K562 (cell line): ENCODE results near the gene SYT8. TPM values are rescaled to one million over a fixed set of nuclear protein-coding genes. Genes with fewer than 3 reads are reported as not detected.

Source experiments
- ATAC-seq: fragments of 200-7000 bp; cut with Tn5 transposase; 3 replicates; pipeline ENCODE4 v1.9.1; 2020; ENCODE audit warnings: moderate library complexity
- BruUV-seq: library from RNA; stranded (reverse); fragments of 400-500 nt; replicated peaks from 2 replicates; lab custom pipeline; 2021; lab: Mats Ljungman, UMichigan
- CTCF ChIA-PET: fragments of 300-600 bp; formaldehyde crosslinking; extraction: SDS; loops from one replicate; lab custom pipeline; 2021; ENCODE audit warnings: low intra/inter-chr PET ratio; lab: Yijun Ruan, JAX
- POLR2A ChIA-PET: fragments of 300-600, 350-650 bp; sonication (Branson Sonifier 250); formaldehyde crosslinking; extraction: SDS; loops from one replicate; lab custom pipeline; 2021; ENCODE audit warnings: antibody characterized with exemption, inconsistent platforms; lab: Yijun Ruan, JAX
- DNase-seq, 4 experiments: peaks; one replicate each; pipeline versions ENCODE4 v3.0.0 to v3.0.0-alpha.2; 2011 to 2018; ENCODE audit warnings: low spot score in 3 of 4, mixed read lengths in 3 of 4; ENCODE audit errors: extremely low read depth in 1 of 4
- FAIRE-seq: peaks from 2 replicates; lab custom pipeline; 2011; peaks lifted over from hg19 to GRCh38; lab: Jason Lieb, UNC
- H2AFZ ChIP-seq: 2 replicates; pipeline ENCODE4 v1.6.0; 2011; ENCODE audit warnings: low read depth, low read length, control low read depth, inconsistent platforms
- H3K27ac ChIP-seq: fragments of 200-600 bp; 3 replicates; pipeline ENCODE4 v1.8.0; 2011; ENCODE audit warnings: low read depth, mild to moderate bottlenecking, control low read depth, inconsistent platforms, low read length, moderate library complexity, mixed read lengths; ENCODE audit errors: extremely low read depth
- H3K27me3 ChIP-seq, 2 experiments: fragments of 300-600 bp in 1 of 2; 2 replicates in 1 of 2; 3 replicates in 1 of 2; pipeline versions ENCODE4 v1.6.0 to v1.8.0; 2011; ENCODE audit warnings: inconsistent platforms in 2 of 2, low read length in 2 of 2, mild to moderate bottlenecking in 1 of 2, mixed read lengths in 1 of 2, moderate library complexity in 1 of 2; ENCODE audit not compliant: control insufficient read depth in 2 of 2, insufficient read depth in 2 of 2
- H3K36me3 ChIP-seq: fragments of 300-600 bp; 3 replicates; pipeline ENCODE4 v1.8.0; 2011; ENCODE audit warnings: mild to moderate bottlenecking, low read length, inconsistent platforms; ENCODE audit not compliant: control insufficient read depth, insufficient read depth
- H3K4me1 ChIP-seq, 2 experiments: fragments of 200-600 bp in 1 of 2; replicated peaks in 1 of 2; 2 replicates in 1 of 2; 3 replicates in 1 of 2; pipeline versions ENCODE4 v1.5.1 to v1.8.0; 2011; ENCODE audit warnings: inconsistent platforms in 2 of 2, low read length in 2 of 2, mild to moderate bottlenecking in 1 of 2, mixed read lengths in 1 of 2, moderate library complexity in 1 of 2; ENCODE audit not compliant: control insufficient read depth in 2 of 2, insufficient read depth in 2 of 2
- H3K4me2 ChIP-seq: 2 replicates; pipeline ENCODE4 v1.6.1; 2011; ENCODE audit warnings: low read length, control low read depth, inconsistent platforms, mixed read lengths; ENCODE audit not compliant: insufficient read depth
- H3K4me3 ChIP-seq: fragments of 200-600 bp; sonication (generic), shearing (Covaris generic); 2 replicates; pipeline ENCODE4 v1.5.1; 2016; ENCODE audit warnings: control low read depth, inconsistent platforms
- H3K79me2 ChIP-seq: fragments of 200-600 bp; 3 replicates; pipeline ENCODE4 v1.8.0; 2011; ENCODE audit warnings: low read length, inconsistent platforms; ENCODE audit not compliant: control insufficient read depth, insufficient read depth
- H3K9ac ChIP-seq, 2 experiments: 2 replicates each; pipeline versions ENCODE4 v1.6.0 to v1.6.1; 2011; ENCODE audit warnings: low read depth in 2 of 2, low read length in 2 of 2, control low read depth in 1 of 2, inconsistent platforms in 1 of 2, mild to moderate bottlenecking in 1 of 2, mixed read lengths in 1 of 2; ENCODE audit not compliant: insufficient read depth in 1 of 2
- H3K9me1 ChIP-seq: one replicate; pipeline ENCODE4 v1.6.0; 2011; ENCODE audit warnings: inconsistent platforms, mild to moderate bottlenecking, low read length, moderate library complexity; ENCODE audit not compliant: control insufficient read depth, insufficient read depth
- H3K9me3 ChIP-seq: replicated peaks from 2 replicates; pipeline ENCODE4 v1.5.1; 2011; ENCODE audit warnings: low read depth, low read length, inconsistent platforms; ENCODE audit not compliant: control insufficient read depth, insufficient read depth
- H4K20me1 ChIP-seq: replicated peaks from 2 replicates; pipeline ENCODE4 v1.6.1; 2011; ENCODE audit warnings: low read length, inconsistent platforms, mixed read lengths; ENCODE audit not compliant: control insufficient read depth, insufficient read depth
- ARHGAP35 ChIP-seq: fragments of 450-650 bp; IDR thresholded peaks from 2 replicates; pipeline ENCODE4 v1.6.1; 2018; ENCODE audit not compliant: partially characterized antibody
- ARID3A ChIP-seq: IDR thresholded peaks from 2 replicates; pipeline ENCODE4 v1.6.1; 2012; ENCODE audit warnings: low read depth, low read length, improper control_type of control experiment, borderline replicate concordance
- CLOCK ChIP-seq: fragments of 250-450 bp; sonication (Bioruptor Pico); IDR thresholded peaks from 2 replicates; pipeline ENCODE4 v1.4.0; 2020; ENCODE audit warnings: mild to moderate bottlenecking, moderate library complexity, borderline replicate concordance
- ILK ChIP-seq: fragments of 450-650 bp; IDR thresholded peaks from 2 replicates; pipeline ENCODE4 v1.6.1; 2016; ENCODE audit warnings: missing genetic modification characterization, low read depth, mild to moderate bottlenecking, missing compliant biosample characterization, moderate library complexity, borderline replicate concordance
- MAX ChIP-seq: sonication (generic); formaldehyde crosslinking; IDR thresholded peaks from 2 replicates; pipeline ENCODE4 v1.9.0; 2022; ENCODE audit warnings: mild to moderate bottlenecking, missing genetic modification reagents
- NBN ChIP-seq: fragments of 450-650 bp; IDR thresholded peaks from 2 replicates; pipeline ENCODE4 v1.6.1; 2016; ENCODE audit warnings: low read depth, mild to moderate bottlenecking
- NFRKB ChIP-seq: fragments of 450-650 bp; IDR thresholded peaks from 2 replicates; pipeline ENCODE4 v1.6.1; 2016; ENCODE audit warnings: low read depth
- SMARCA4 ChIP-seq: fragments of 450-650 bp; IDR thresholded peaks from 2 replicates; pipeline ENCODE4 v1.6.1; 2016
- SMARCA5 ChIP-seq: fragments of 450-650 bp; IDR thresholded peaks from 2 replicates; pipeline ENCODE4 v1.6.1; 2016
- SMARCB1 ChIP-seq: IDR thresholded peaks from 2 replicates; pipeline ENCODE4 v1.6.1; 2011; ENCODE audit warnings: improper control_type of control experiment, low read depth; ENCODE audit not compliant: insufficient read length
- ZBTB11 ChIP-seq, 3 experiments: fragments of 200-800 bp in 1 of 3; fragments of 250-450 bp in 1 of 3; fragments of 450-650 bp in 1 of 3; sonication (Bioruptor Pico) in 1 of 3; sonication (Bioruptor generic) in 1 of 3; formaldehyde crosslinking in 1 of 3; IDR thresholded peaks; 2 replicates each; pipeline versions ENCODE4 v1.6.1 to v1.8.0; 2016 to 2022; ENCODE audit warnings: mild to moderate bottlenecking in 2 of 3, missing genetic modification characterization in 2 of 3, missing compliant biosample characterization in 1 of 3, moderate library complexity in 1 of 3
- ZNF274 ChIP-seq: IDR thresholded peaks from 2 replicates; pipeline ENCODE4 v1.6.1; 2011; ENCODE audit warnings: low read depth, mild to moderate bottlenecking, low read length, moderate library complexity, borderline replicate concordance
- ZNF324 ChIP-seq: fragments of 250-450 bp; sonication (Bioruptor Pico); IDR thresholded peaks from 2 replicates; pipeline ENCODE4 v1.4.0; 2020; ENCODE audit warnings: mild to moderate bottlenecking
- ZNF785 ChIP-seq: fragments of 250-450 bp; sonication (Bioruptor Pico); IDR thresholded peaks from 2 replicates; pipeline ENCODE4 v1.4.0; 2020; ENCODE audit warnings: mild to moderate bottlenecking
- WGBS: fragments of 100-300 bp; shearing (Covaris generic); methylation state at CpG from one replicate; pipeline ENCODE4 v1.1.6; 2016; ENCODE audit warnings: low coverage, mixed read lengths; ENCODE audit not compliant: insufficient coverage; ENCODE audit errors: missing lambda C conversion rate; 5-methylcytosine and 5-hydroxymethylcytosine counted together
- in situ Hi-C: fragments of 300-500 bp; cut with MboI; formaldehyde crosslinking; loops from 4 replicates; pipeline ENCODE4 v1.15.0; 2018; ENCODE audit warnings: inconsistent platforms, mixed read lengths
- intact Hi-C: fragments of 100-400 bp; cut with micrococcal nuclease; formaldehyde crosslinking; loops from 2 replicates; pipeline ENCODE4 v1.14.2; 2022
- polyA plus RNA-seq, 8 experiments: library from polyadenylated mRNA; depleted of rRNA in 4 of 8; stranded (reverse) in 5 of 8; unstranded in 3 of 8; fragments of >200 nt; fragmentation: Nextera tagmentation in 2 of 8; fragmentation: Illumina TruSeq in 1 of 8; extraction: Ambion mirVana in 2 of 8; extraction: Trizol in 1 of 8; gene quantifications; 2 replicates each; pipeline versions ENCODE4 v1.2.1 to v1.2.3, GENCODE V29; 2011 to 2014; ENCODE audit warnings: inconsistent platforms in 1 of 8, missing spikeins in 1 of 8
- total RNA-seq, 7 experiments: library from RNA; depleted of rRNA in 6 of 7; stranded (reverse); fragments of >200 nt in 6 of 7; fragmentation: Illumina TruSeq in 2 of 7; extraction: Trizol in 2 of 7; gene quantifications; 2 replicates each; pipeline versions ENCODE4 v1.2.1 to v1.2.3, GENCODE V29; 2011 to 2021; ENCODE audit warnings: low replicate concordance in 1 of 7

Gene SYT8
- total and polyA plus RNA-seq, 9 of the 15 experiments (the other 6 are each of a cell fraction or from before 2014, with no cell fraction given) = not detected

- Histone ChIP-seq H3K9me3 (no peaks in the 10 kb centered on the region), H3K27ac (no peak overlapping the region), H3K4me2 (no peak overlapping the region), H3K27me3 (peaks cover 0 to 50% of the 10 kb centered on the region in 2 experiments; a peak in 3 of 5 replicates), H3K4me3 (no peak overlapping the region), H4K20me1 (peaks cover 7% of the 10 kb centered on the region), H3K4me1 (peaks cover 0 to 58% of the 10 kb centered on the region in 2 experiments; a peak in 2 of 5 replicates), H2AFZ (no peak overlapping the region), H3K79me2 (no peaks in the 10 kb centered on the region)
- ChIA-PET CTCF (interaction anchor here (0.8 to 2.4 kb wide), 2 partner anchors 134 to 135 kb away, joined by 3 to 6 read pairs; no protein-coding TSS in a partner anchor), POLR2A (interaction anchor here (1.0 kb wide), 1 partner anchor 135 kb away, joined by 4 read pairs; no protein-coding TSS in a partner anchor)
- intact Hi-C loops = loop anchor here (5.0 kb wide), 1 partner anchor 324 kb away; no protein-coding TSS in a partner anchor
- WGBS = 0% methylated on average over 12 of the region's 12 CpGs
- no TSS peak for BruUV-seq
- no peak for DNase-seq
- TF ChIP-seq ILK (tag) = no peak
- no peak for TF ChIP-seq NFRKB
- no peak for TF ChIP-seq CLOCK
- no peak for TF ChIP-seq SMARCA4
- no peak for TF ChIP-seq NBN
- TF ChIP-seq SMARCA5 = no peak
- no peak for TF ChIP-seq ZBTB11 (CRISPR knock-in tag; IDR thresholded peaks at IDR 0.05)
- TF ChIP-seq ZNF274 = no peak
- no peak for TF ChIP-seq SMARCB1
- TF ChIP-seq ZNF785 (CRISPR knock-in tag) = no peak
- no peak for TF ChIP-seq MAX (CRISPR knock-in tag)
- no peak for TF ChIP-seq ARID3A
- TF ChIP-seq ARHGAP35 = no peak
- TF ChIP-seq ZNF324 (CRISPR knock-in tag) = no peak
- TF ChIP-seq, all 486 proteins: peak for 0
- no peak overlapping the region for H3K9ac ChIP-seq
- in situ Hi-C loops = no loop called here
- H3K36me3 ChIP-seq = no peaks in the 10 kb centered on the region
- no peaks in the 10 kb centered on the region for H3K9me1 ChIP-seq
- no peak for FAIRE-seq
- ATAC-seq = no peak
Measured at GRCh38 chr11:1828542-1828941, 6.2 kb upstream of the SYT8 start.
